GM21825 (cell line): ENCODE data around the gene CD164.

ENCODE experiments used
- ATAC-seq: cut with Tn5 transposase; IDR thresholded peaks from one replicate; pipeline ENCODE4 v1.9.1; 2021; ENCODE audit warnings: mild to moderate bottlenecking, moderate library complexity; ENCODE audit not compliant: unreplicated experiment

Gene CD164

GRCh38 chr6:109381747-109382575, at the start of gene CD164:
Gene CD164 (minus strand): TSS chr6:109382467. CDS start chr6:109382378, 89 bp downstream.
- peak; percentile 47 for ATAC-seq

GRCh38 chr6:109429496-109429895, 47.2 kb upstream of the CD164 start:
- ATAC-seq, result no peak

GRCh38 chr6:109428889-109429477, 46.7 kb upstream of the CD164 start:
- ATAC-seq, result no peak

- ATAC-seq, result no peak
Measured at GRCh38 chr6:109424946-109425345, 42.7 kb upstream of the CD164 start.

GRCh38 chr6:109421184-109421583, 38.9 kb upstream of the CD164 start:
- ATAC-seq, result no peak

- ATAC-seq, result no peak
Measured at GRCh38 chr6:109420751-109421150, 38.5 kb upstream of the CD164 start.

GRCh38 chr6:109417646-109418045, 35.4 kb upstream of the CD164 start:
- no peak for ATAC-seq

- no peak for ATAC-seq
Measured at GRCh38 chr6:109411034-109411433, 28.8 kb upstream of the CD164 start.

GRCh38 chr6:109406196-109406595, 23.9 kb upstream of the CD164 start:
- no peak for ATAC-seq

- ATAC-seq, result no peak
Measured at GRCh38 chr6:109397020-109397419, 14.8 kb upstream of the CD164 start.

- ATAC-seq, result no peak
Measured at GRCh38 chr6:109396046-109396718, 13.9 kb upstream of the CD164 start.

GRCh38 chr6:109393886-109394281, 11.6 kb upstream of the CD164 start:
- no peak for ATAC-seq

GRCh38 chr6:109393157-109393885, 11.1 kb upstream of the CD164 start:
- ATAC-seq, result no peak

- ATAC-seq, result no peak
Measured at GRCh38 chr6:109389650-109390274, 7.5 kb upstream of the CD164 start.

- ATAC-seq, result no peak
Measured at GRCh38 chr6:109388265-109388664, 6.0 kb upstream of the CD164 start.

- ATAC-seq, result no peak
Measured at GRCh38 chr6:109383438-109383940, 1.2 kb upstream of the CD164 start.

GRCh38 chr6:109382576-109383437, 540 bp upstream of the CD164 start:
- ATAC-seq, result peak; percentile 58

GRCh38 chr6:109381061-109381746, 1.1 kb downstream of the CD164 start:
- peak; percentile 0 for ATAC-seq

GRCh38 chr6:109379711-109380110, 2.6 kb downstream of the CD164 start:
- no peak for ATAC-seq
